HCT116 (cell line): Measurements from ENCODE around the gene RASL10A. TPM values are rescaled to one million over a fixed set of nuclear protein-coding genes. Genes with fewer than 3 reads are reported as not detected.

Experiments used
- ATAC-seq: fragments of 200-7000 bp; cut with Tn5 transposase; 2 replicates; pipeline ENCODE4 v1.9.1; 2020; ENCODE audit warnings: mild to moderate bottlenecking, moderate library complexity
- BruUV-seq: library from RNA; stranded (reverse); fragments of 400-500 nt; replicated peaks from 2 replicates; lab custom pipeline; 2021; lab: Mats Ljungman, UMichigan
- CTCF ChIA-PET: fragments of 300-600 bp; sonication (Branson Sonifier 250); formaldehyde crosslinking; loops from one replicate; lab custom pipeline; 2021; ENCODE audit warnings: antibody characterized with exemption; lab: Charles Lee
- POLR2A ChIA-PET: fragments of 300-600, 350-600 bp; sonication (Branson Sonifier 250); formaldehyde crosslinking; loops from one replicate; lab custom pipeline; 2021; ENCODE audit warnings: antibody characterized with exemption; lab: Charles Lee
- RAD21 ChIA-PET, 2 experiments: fragments of 300-600 bp; sonication (Branson Sonifier 250); formaldehyde crosslinking; loops; one replicate each; lab custom pipeline; 2023; ENCODE audit warnings: low total read pairs in 2 of 2; ENCODE audit not compliant: uncharacterized antibody in 2 of 2, unreplicated experiment in 2 of 2, low non-redundant PET in 1 of 2; lab: Charles Lee
- DNase-seq: peaks from one replicate; pipeline ENCODE4 v3.0.0-alpha.2; 2010; ENCODE audit warnings: low read depth, low spot score
- H2AFZ ChIP-seq: fragments of 200-600 bp; shearing (Covaris generic), sonication (generic); 2 replicates; pipeline ENCODE4 v1.6.1; 2017; ENCODE audit warnings: low read depth, mixed run types, mixed read lengths, antibody characterized with exemption, low read length; ENCODE audit not compliant: poor library complexity, severe bottlenecking
- H3K27ac ChIP-seq: 2 replicates; pipeline ENCODE4 v1.5.1; 2012; ENCODE audit warnings: low read depth, low read length
- H3K27me3 ChIP-seq: fragments of 200-600 bp; sonication (generic); 2 replicates; pipeline ENCODE4 v1.6.1; 2016; ENCODE audit warnings: mixed run types, low read length, mixed read lengths; ENCODE audit not compliant: insufficient read depth
- H3K36me3 ChIP-seq, 2 experiments: fragments of 200-500 bp in 1 of 2; fragments of 200-600 bp in 1 of 2; sonication (Bioruptor generic) in 1 of 2; sonication (generic) in 1 of 2; 2 replicates each; pipeline versions ENCODE4 v1.5.1 to v1.6.1; 2014 to 2016; ENCODE audit warnings: low read length in 2 of 2, inconsistent platforms in 1 of 2, mixed read lengths in 1 of 2, mixed run types in 1 of 2; ENCODE audit not compliant: insufficient read depth in 2 of 2, control insufficient read depth in 1 of 2
- H3K4me1 ChIP-seq, 2 experiments: fragments of 200-600 bp in 1 of 2; sonication (generic) in 1 of 2; 2 replicates each; pipeline versions ENCODE4 v1.5.1 to v1.6.1; 2012 to 2017; ENCODE audit warnings: low read length in 2 of 2, inconsistent platforms in 1 of 2, mild to moderate bottlenecking in 1 of 2, mixed read lengths in 1 of 2, mixed run types in 1 of 2, moderate library complexity in 1 of 2; ENCODE audit not compliant: insufficient read depth in 2 of 2, control insufficient read depth in 1 of 2
- H3K4me2 ChIP-seq: fragments of 200-600 bp; sonication (generic); 2 replicates; pipeline ENCODE4 v1.6.1; 2017; ENCODE audit warnings: mixed run types, low read length, mixed read lengths
- H3K4me3 ChIP-seq, 2 experiments: fragments of 200-600 bp in 1 of 2; sonication (generic) in 1 of 2; replicated peaks in 1 of 2; 2 replicates each; pipeline ENCODE4 v1.5.1; 2011 to 2016; ENCODE audit warnings: low read length in 2 of 2, control low read depth in 1 of 2, low read depth in 1 of 2, mild to moderate bottlenecking in 1 of 2, mixed read lengths in 1 of 2, mixed run types in 1 of 2
- H3K79me2 ChIP-seq: fragments of 200-600 bp; sonication (generic); 2 replicates; pipeline ENCODE4 v1.6.1; 2017; ENCODE audit warnings: mild to moderate bottlenecking, mixed run types, low read length, moderate library complexity, mixed read lengths; ENCODE audit not compliant: insufficient read depth
- H3K9ac ChIP-seq: fragments of 200-600 bp; sonication (generic); 2 replicates; pipeline ENCODE4 v1.6.1; 2016; ENCODE audit warnings: low read length, mixed read lengths
- H3K9me2 ChIP-seq: fragments of 200-600 bp; sonication (generic), shearing (Covaris generic); 2 replicates; pipeline ENCODE4 v1.6.1; 2017; ENCODE audit warnings: mixed run types, mild to moderate bottlenecking, moderate library complexity; ENCODE audit not compliant: insufficient read depth
- H3K9me3 ChIP-seq, 2 experiments: fragments of 200-500 bp in 1 of 2; fragments of 200-600 bp in 1 of 2; sonication (Bioruptor generic) in 1 of 2; sonication (generic) in 1 of 2; 2 replicates each; pipeline ENCODE4 v1.6.1; 2014 to 2017; ENCODE audit warnings: low read length in 2 of 2, mixed read lengths in 2 of 2, inconsistent platforms in 1 of 2, low read depth in 1 of 2, mild to moderate bottlenecking in 1 of 2, mixed run types in 1 of 2, moderate library complexity in 1 of 2; ENCODE audit not compliant: control insufficient read depth in 1 of 2, insufficient read depth in 1 of 2
- H4K20me1 ChIP-seq: fragments of 200-600 bp; sonication (generic), shearing (Covaris generic); 2 replicates; pipeline ENCODE4 v1.6.1; 2017; ENCODE audit warnings: mixed run types, mild to moderate bottlenecking, moderate library complexity; ENCODE audit not compliant: insufficient read depth
- CEBPB ChIP-seq: IDR thresholded peaks from 2 replicates; pipeline ENCODE4 v1.6.1; 2012; ENCODE audit warnings: low read depth
- CTCF ChIP-seq, 3 experiments: fragments of 200-600 bp in 1 of 3; sonication (generic) in 1 of 3; IDR thresholded peaks in 2 of 3; conservative IDR thresholded peaks in 1 of 3; 2 replicates each; pipeline ENCODE4 v1.5.1; 2012 to 2017; ENCODE audit warnings: low read depth in 2 of 3, low read length in 2 of 3, antibody characterized with exemption in 1 of 3, borderline replicate concordance in 1 of 3, control low read depth in 1 of 3, mild to moderate bottlenecking in 1 of 3, mixed read lengths in 1 of 3, mixed run types in 1 of 3, moderate library complexity in 1 of 3; ENCODE audit not compliant: insufficient read depth in 1 of 3
- EGR1 ChIP-seq: IDR thresholded peaks from 2 replicates; pipeline ENCODE4 v1.6.1; 2012; ENCODE audit warnings: low read depth
- POLR2A ChIP-seq: IDR thresholded peaks from 2 replicates; pipeline ENCODE4 v1.7.0; 2011; ENCODE audit warnings: borderline replicate concordance; ENCODE audit not compliant: insufficient read depth, insufficient read length; ENCODE audit errors: extremely low read depth
- RAD21 ChIP-seq: IDR thresholded peaks from 2 replicates; pipeline ENCODE4 v1.6.1; 2012; ENCODE audit warnings: low read depth, mild to moderate bottlenecking
- REST ChIP-seq: IDR thresholded peaks from 2 replicates; pipeline ENCODE4 v1.6.1; 2012; ENCODE audit warnings: low read depth
- SRF ChIP-seq: IDR thresholded peaks from 2 replicates; pipeline ENCODE4 v1.6.1; 2012; ENCODE audit warnings: low read depth
- ZBTB33 ChIP-seq: IDR thresholded peaks from 2 replicates; pipeline ENCODE4 v1.6.1; 2011; ENCODE audit warnings: mild to moderate bottlenecking, low read length, moderate library complexity; ENCODE audit not compliant: insufficient replicate concordance; ENCODE audit errors: extremely low read depth
- ZNF274 ChIP-seq: fragments of 200-500 bp; sonication (Bioruptor generic); IDR thresholded peaks from 2 replicates; pipeline ENCODE4 v1.6.1; 2014; ENCODE audit warnings: mild to moderate bottlenecking, low read depth, low read length, inconsistent platforms
- intact Hi-C: fragments of 100-400 bp; cut with micrococcal nuclease; formaldehyde crosslinking; loops from 2 replicates; pipeline ENCODE4 v1.10.0; 2022
- total RNA-seq: library from RNA; stranded (reverse); gene quantifications from one replicate; pipeline ENCODE4 v1.2.1, GENCODE V29; 2021; ENCODE audit not compliant: unreplicated experiment

Gene RASL10A
- total RNA-seq, 1 experiment from 2014 or later = 0.96 TPM

- Histone ChIP-seq H3K9me2 (no peaks in the 10 kb centered on the region), H4K20me1 (no peaks in the 10 kb centered on the region), H3K27me3 (no peaks in the 10 kb centered on the region), H3K27ac (no peak overlapping the region), H3K79me2 (no peaks in the 10 kb centered on the region), H3K9ac (no peak overlapping the region), H3K36me3 (no peaks in the 10 kb centered on the region), H3K4me2 (0 out of 2 replicates have a peak overlapping the region, but pooled peaks have one; percentile 9), H3K9me3 (no peaks in the 10 kb centered on the region), H3K4me1 (peaks cover 0 to 6% of the 10 kb centered on the region in 2 experiments; a peak in 1 of 4 replicates), H3K4me3 (no peak overlapping the region), H2AFZ (no peak overlapping the region)
- ChIA-PET POLR2A (interaction anchor here (0.6 kb wide), 1 partner anchor 10 kb away, joined by 3 read pairs; no protein-coding TSS in a partner anchor), RAD21 (no interaction called here), CTCF (interaction anchor here (0.8 to 1.5 kb wide), 4 partner anchors 10 to 115 kb away, joined by 3 to 4 read pairs (median 3); partner anchors contain the start of genes EMID1 and GAS2L1)
- peak; percentile 82 for ATAC-seq
- no peak for TF ChIP-seq CEBPB
- peak; percentile 45 for TF ChIP-seq RAD21
- no peak for TF ChIP-seq POLR2A
- no peak for TF ChIP-seq REST
- no peak for TF ChIP-seq ZNF274
- peak; percentile 38 to 58 (median 44) for TF ChIP-seq CTCF (IDR thresholded peaks at IDR 0.05 in 2 of 3, conservative IDR thresholded peaks at IDR 0.05 in 1 of 3; ENCODE audit: borderline replicate concordance in 1 of 3, insufficient read depth in 1 of 3, low read depth in 2 of 3, low read length in 2 of 3)
- TF ChIP-seq ZBTB33 = no peak
- TF ChIP-seq SRF = no peak
- TF ChIP-seq EGR1 = no peak
- BruUV-seq = no TSS peak
- intact Hi-C loops = no loop called here
- no peak for DNase-seq
Measured at GRCh38 chr22:29320546-29320945, 5.0 kb upstream of the RASL10A start.
